Cardiac fibroblast (primary cell): ENCODE results near the gene POT1.

ENCODE experiments used
- DNase-seq, 2 donors: peaks; one replicate each; pipeline versions ENCODE4 v3.0.0 to v3.0.0-alpha.2; 2010; ENCODE audit warnings: low read depth in 2 of 2
- H3K4me3 ChIP-seq, 2 donors: replicated peaks in 1 of 2; 1 replicate in 1 of 2; 2 replicates in 1 of 2; pipeline ENCODE4 v1.5.1; 2011; ENCODE audit warnings: low read depth in 2 of 2, low read length in 2 of 2, mild to moderate bottlenecking in 2 of 2, moderate library complexity in 1 of 2
- TF ChIP-seq, protein P1 (sequence below): IDR thresholded peaks from one replicate; pipeline ENCODE4 v1.5.1; 2011; ENCODE audit warnings: low read depth, mild to moderate bottlenecking, low read length, inconsistent platforms

Gene POT1

DNA sequence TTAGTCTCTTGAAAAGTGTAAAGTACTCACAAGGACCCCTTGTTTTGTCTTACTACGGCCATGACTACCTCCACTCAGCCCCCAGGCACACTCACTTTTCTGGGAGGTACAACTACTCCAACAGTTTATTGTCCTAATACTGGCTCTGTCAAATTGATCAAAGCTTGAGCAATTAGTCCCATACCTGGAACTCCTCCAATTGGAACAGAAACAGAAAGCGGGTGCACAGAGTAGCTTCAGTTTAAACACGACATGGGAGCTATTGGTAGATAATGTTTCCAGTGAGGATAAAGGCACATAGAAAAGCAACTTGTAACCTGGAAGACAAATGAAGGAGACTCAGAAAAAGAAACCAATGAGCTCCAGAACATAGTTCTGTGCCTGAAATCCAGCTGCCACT, 156.3 kb downstream of the POT1 start:
- no peak for DNase-seq
- TF ChIP-seq, protein P1, sequence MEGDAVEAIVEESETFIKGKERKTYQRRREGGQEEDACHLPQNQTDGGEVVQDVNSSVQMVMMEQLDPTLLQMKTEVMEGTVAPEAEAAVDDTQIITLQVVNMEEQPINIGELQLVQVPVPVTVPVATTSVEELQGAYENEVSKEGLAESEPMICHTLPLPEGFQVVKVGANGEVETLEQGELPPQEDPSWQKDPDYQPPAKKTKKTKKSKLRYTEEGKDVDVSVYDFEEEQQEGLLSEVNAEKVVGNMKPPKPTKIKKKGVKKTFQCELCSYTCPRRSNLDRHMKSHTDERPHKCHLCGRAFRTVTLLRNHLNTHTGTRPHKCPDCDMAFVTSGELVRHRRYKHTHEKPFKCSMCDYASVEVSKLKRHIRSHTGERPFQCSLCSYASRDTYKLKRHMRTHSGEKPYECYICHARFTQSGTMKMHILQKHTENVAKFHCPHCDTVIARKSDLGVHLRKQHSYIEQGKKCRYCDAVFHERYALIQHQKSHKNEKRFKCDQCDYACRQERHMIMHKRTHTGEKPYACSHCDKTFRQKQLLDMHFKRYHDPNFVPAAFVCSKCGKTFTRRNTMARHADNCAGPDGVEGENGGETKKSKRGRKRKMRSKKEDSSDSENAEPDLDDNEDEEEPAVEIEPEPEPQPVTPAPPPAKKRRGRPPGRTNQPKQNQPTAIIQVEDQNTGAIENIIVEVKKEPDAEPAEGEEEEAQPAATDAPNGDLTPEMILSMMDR, result no peak
- H3K4me3 ChIP-seq, result no peak overlapping the region
